ENCODE results near the gene GSTO1. TPM values are rescaled to one million over a fixed set of nuclear protein-coding genes. Genes with fewer than 3 reads are reported as not detected.

Gene GSTO1
- polyA plus RNA-seq, 1 donor (not counting 4 experiments of a cell fraction or from before 2014, with no cell fraction given): 338 TPM

DNA sequence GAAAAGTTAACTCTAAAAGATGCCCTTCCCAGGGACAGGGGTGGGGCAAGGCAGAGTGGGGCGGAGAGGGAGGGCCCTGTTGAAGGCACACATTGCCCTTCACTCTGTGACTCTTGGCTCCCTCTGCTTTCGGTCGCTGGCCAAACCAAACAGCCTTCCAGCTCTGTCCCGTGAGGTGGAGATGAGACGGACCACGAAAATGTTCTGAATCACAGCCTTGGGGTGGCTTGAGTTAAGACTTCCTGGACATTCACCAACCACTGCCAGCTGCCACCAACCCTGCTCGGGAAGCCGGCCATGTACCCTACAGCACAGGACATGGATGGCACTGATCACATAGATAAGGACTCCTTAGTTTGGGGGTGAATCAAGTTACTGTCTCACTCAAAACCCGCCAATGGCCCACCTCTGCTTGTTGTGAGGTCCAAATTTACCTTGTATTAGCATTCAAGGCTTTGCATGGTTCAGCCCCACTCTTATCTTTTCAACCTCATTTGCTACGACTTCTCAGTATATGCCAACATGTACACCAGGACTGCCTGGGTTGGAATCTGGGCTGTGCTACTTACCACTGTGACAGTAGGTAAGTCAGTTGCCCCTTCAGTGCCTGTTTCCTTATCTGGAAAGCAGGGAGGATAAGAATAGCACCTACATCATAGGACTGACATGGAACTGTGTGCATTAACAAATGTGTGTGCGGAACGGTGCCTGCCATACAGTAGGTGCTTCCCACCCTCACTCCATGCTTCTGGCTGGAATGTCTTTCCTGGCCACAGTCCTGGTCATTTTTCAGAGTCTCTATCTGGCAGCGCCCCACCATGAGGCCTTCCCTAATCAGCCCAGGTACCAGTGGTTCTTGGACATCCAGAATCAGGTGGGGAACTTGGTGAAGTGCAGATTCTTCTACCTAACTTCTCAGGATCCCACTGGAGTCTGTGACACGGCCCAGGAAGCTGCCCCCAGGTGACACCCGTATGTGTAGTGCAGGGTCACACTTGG lies 55.6 kb downstream of the GSTO1 start:
- Histone ChIP-seq H3K9ac (ENCODE audit: control insufficient read depth, extremely low read depth, insufficient read depth, low read length) (no peak overlapping the region), H3K79me2 (ENCODE audit: control insufficient read depth, insufficient read depth, low read length) (peaks cover 26% of the 10 kb centered on the region), H3K27ac (ENCODE audit: control insufficient read depth, insufficient read depth, low read length) (no peak overlapping the region), H4K20me1 (ENCODE audit: control insufficient read depth, extremely low read depth, insufficient read depth, low read length) (peaks cover 8% of the 10 kb centered on the region), H2AFZ (ENCODE audit: control insufficient read depth, low read length) (no peak overlapping the region), H3K9me1 (ENCODE audit: control insufficient read depth, extremely low read depth, insufficient read depth, low read length) (no peaks in the 10 kb centered on the region), H3K4me1 (ENCODE audit: control insufficient read depth, extremely low read depth, insufficient read depth, low read length) (peaks cover 6% of the 10 kb centered on the region), H3K36me3 (ENCODE audit: control insufficient read depth in 2 of 2, extremely low read depth in 1 of 2, insufficient read depth in 2 of 2, low read length in 2 of 2) (peaks cover 20 to 34% of the 10 kb centered on the region in 2 experiments), H3K9me3 (ENCODE audit: control insufficient read depth, low read depth, low read length) (no peaks in the 10 kb centered on the region), H3K27me3 (ENCODE audit: control insufficient read depth, extremely low read depth, insufficient read depth, low read length) (no peaks in the 10 kb centered on the region), H3K4me3 (ENCODE audit: control insufficient read depth in 2 of 3, extremely low read depth in 1 of 3, insufficient read depth in 2 of 3, low read depth in 1 of 3, low read length in 3 of 3) (no peak overlapping the region), H3K4me2 (ENCODE audit: control insufficient read depth, extremely low read depth, insufficient read depth, low read depth, low read length) (no peak overlapping the region)
- no peak for FAIRE-seq
- no peak for DNase-seq (ENCODE audit: low read depth, low spot score)
- dilution Hi-C loops (cut with MboI; ENCODE audit: extremely low pct_ligation_motif_present, low sequenced_read_pairs): no loop called here
- TF ChIP-seq EZH2 (IDR thresholded peaks at IDR 0.05; ENCODE audit: low read length): no peak
- TF ChIP-seq CTCF (optimal IDR thresholded peaks at IDR 0.05 in 1 of 3, IDR thresholded peaks at IDR 0.05 in 1 of 3, conservative IDR thresholded peaks at IDR 0.05 in 1 of 3; ENCODE audit: extremely low read depth in 1 of 3, insufficient read depth in 2 of 3, low read length in 3 of 3): no peak

DNA sequence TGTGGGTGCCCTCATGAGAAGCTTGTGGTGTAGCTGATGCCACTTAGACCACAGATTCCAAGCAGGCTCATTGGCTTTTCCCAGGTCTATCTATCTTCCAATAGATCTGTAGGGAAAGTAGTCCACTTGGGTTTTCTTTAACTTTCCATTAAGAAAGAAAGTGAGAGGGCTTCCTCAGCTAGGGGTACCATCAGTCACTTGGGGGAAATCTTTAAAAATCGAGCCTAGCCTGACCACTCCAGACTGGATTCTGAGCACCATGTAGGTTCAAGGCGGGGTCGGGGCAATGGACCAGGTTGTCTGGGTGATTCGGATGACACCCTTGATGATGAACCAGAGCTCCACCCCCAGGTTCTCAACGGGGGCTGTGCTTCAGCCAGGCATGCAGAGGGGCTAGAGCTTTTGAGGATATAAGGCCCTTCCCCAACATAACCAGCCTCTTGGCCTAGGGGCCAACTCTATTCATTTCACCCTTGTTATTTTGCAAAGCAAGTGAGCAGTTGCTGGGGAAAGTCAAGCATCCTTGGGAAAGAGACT lies 56.6 kb downstream of the GSTO1 start:
- H4K20me1 ChIP-seq (ENCODE audit: control insufficient read depth, extremely low read depth, insufficient read depth, low read length): peaks cover 8% of the 10 kb centered on the region
- H3K27me3 ChIP-seq (ENCODE audit: control insufficient read depth, extremely low read depth, insufficient read depth, low read length): no peaks in the 10 kb centered on the region
- DNase-seq (ENCODE audit: low read depth, low spot score) (no peak), FAIRE-seq (no peak)
- H3K4me3 ChIP-seq (ENCODE audit: control insufficient read depth in 2 of 3, extremely low read depth in 1 of 3, insufficient read depth in 2 of 3, low read depth in 1 of 3, low read length in 3 of 3): no peak overlapping the region
- H3K9ac ChIP-seq (ENCODE audit: control insufficient read depth, extremely low read depth, insufficient read depth, low read length): no peak overlapping the region
- no peak for TF ChIP-seq EZH2 (IDR thresholded peaks at IDR 0.05; ENCODE audit: low read length)
- TF ChIP-seq CTCF (optimal IDR thresholded peaks at IDR 0.05 in 1 of 3, IDR thresholded peaks at IDR 0.05 in 1 of 3, conservative IDR thresholded peaks at IDR 0.05 in 1 of 3; ENCODE audit: extremely low read depth in 1 of 3, insufficient read depth in 2 of 3, low read length in 3 of 3): no peak
- dilution Hi-C loops (cut with MboI; ENCODE audit: extremely low pct_ligation_motif_present, low sequenced_read_pairs): no loop called here
- peaks cover 21 to 34% of the 10 kb centered on the region in 2 experiments for H3K36me3 ChIP-seq (ENCODE audit: control insufficient read depth in 2 of 2, extremely low read depth in 1 of 2, insufficient read depth in 2 of 2, low read length in 2 of 2)
- no peaks in the 10 kb centered on the region for H3K4me1 ChIP-seq (ENCODE audit: control insufficient read depth, extremely low read depth, insufficient read depth, low read length)
- H3K9me1 ChIP-seq (ENCODE audit: control insufficient read depth, extremely low read depth, insufficient read depth, low read length): no peaks in the 10 kb centered on the region
- H2AFZ ChIP-seq (ENCODE audit: control insufficient read depth, low read length): no peak overlapping the region
- H3K27ac ChIP-seq (ENCODE audit: control insufficient read depth, insufficient read depth, low read length): no peak overlapping the region
- no peaks in the 10 kb centered on the region for H3K9me3 ChIP-seq (ENCODE audit: control insufficient read depth, low read depth, low read length)
- H3K79me2 ChIP-seq (ENCODE audit: control insufficient read depth, insufficient read depth, low read length): peaks cover 35% of the 10 kb centered on the region
- no peak overlapping the region for H3K4me2 ChIP-seq (ENCODE audit: control insufficient read depth, extremely low read depth, insufficient read depth, low read depth, low read length)
